Fibroblast of the aortic adventitia (primary cell): ENCODE data around the gene SYPL1. TPM values are rescaled to one million over a fixed set of nuclear protein-coding genes. Genes with fewer than 3 reads are reported as not detected.

Experiments used
- DNase-seq: peaks from one replicate; pipeline ENCODE4 v3.0.0-alpha.2; 2010; ENCODE audit warnings: low read depth
- H3K4me3 ChIP-seq: 2 replicates; pipeline ENCODE4 v1.5.1; 2011; ENCODE audit warnings: low read depth, mild to moderate bottlenecking, control low read depth, low read length, moderate library complexity
- CTCF ChIP-seq: IDR thresholded peaks from 2 replicates; pipeline ENCODE4 v1.5.1; 2011; ENCODE audit warnings: mild to moderate bottlenecking, low read length, control low read depth, inconsistent platforms; ENCODE audit not compliant: insufficient read depth
- total RNA-seq: library from RNA; depleted of rRNA; stranded (reverse); fragments of >200 nt; gene quantifications from 2 replicates; pipeline ENCODE4 v1.2.3, GENCODE V29; 2012; ENCODE audit warnings: low replicate concordance

Gene SYPL1
- total RNA-seq, 1 donor, result 69.5 TPM

GRCh38 chr7:106121189-106121810, 9.2 kb upstream of the SYPL1 start:
- no peak for TF ChIP-seq CTCF
- no peak for DNase-seq

GRCh38 chr7:106120500-106120899, 8.4 kb upstream of the SYPL1 start:
- no peak overlapping the region for H3K4me3 ChIP-seq
- TF ChIP-seq CTCF, result no peak
- DNase-seq, result no peak

More at GRCh38 chr7:106121189-106121810, 9.2 kb upstream of the SYPL1 start:
- no peak overlapping the region for H3K4me3 ChIP-seq

- H3K4me3 ChIP-seq, result no peak overlapping the region
- no peak for DNase-seq
- TF ChIP-seq CTCF, result no peak
Observed at GRCh38 chr7:106119719-106120118, 7.6 kb upstream of the SYPL1 start.

- DNase-seq, result no peak
- TF ChIP-seq CTCF, result no peak
- H3K4me3 ChIP-seq, result no peak overlapping the region
Observed at GRCh38 chr7:106117786-106118544, 5.9 kb upstream of the SYPL1 start.

GRCh38 chr7:106116161-106116704, 4.1 kb upstream of the SYPL1 start:
- DNase-seq, result no peak
- no peak for TF ChIP-seq CTCF
- no peak overlapping the region for H3K4me3 ChIP-seq

- no peak for DNase-seq
- TF ChIP-seq CTCF, result no peak
Observed at GRCh38 chr7:106114716-106115383, 2.7 kb upstream of the SYPL1 start.

More at GRCh38 chr7:106114716-106115383, 2.7 kb upstream of the SYPL1 start:
- no peak overlapping the region for H3K4me3 ChIP-seq
